ENCODE measurements around the gene SND1.
"Not testable (repeated sequence)": the region's sequence is repeated elsewhere in the genome, so short reads cannot be mapped to it uniquely, and the experiment has no call there.

Gene SND1

GRCh38 chr7:127895814-127896280, 243.9 kb downstream of the SND1 start:
- DNase-seq = peak in 2 of 3 donors; percentile 26 to 36

DNA sequence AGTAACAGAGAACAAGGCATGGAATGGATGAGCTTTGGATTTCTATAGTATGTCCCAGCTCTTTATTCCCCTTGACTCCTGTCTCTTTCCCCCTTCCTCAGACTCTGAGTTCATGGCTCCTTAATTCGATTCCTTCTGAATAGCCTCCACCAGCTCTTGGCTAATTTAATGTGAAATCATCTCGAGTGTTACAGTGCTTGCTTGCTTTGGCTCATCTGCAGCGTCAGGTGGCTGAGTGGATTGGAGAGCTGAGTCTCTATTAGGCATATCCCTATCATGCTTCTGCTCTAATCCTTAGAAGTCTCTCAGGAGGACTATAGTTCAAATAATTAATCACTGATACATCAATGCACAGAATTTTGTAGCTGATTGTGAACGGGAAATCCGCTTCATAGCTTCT, 244.7 kb downstream of the SND1 start:
- DNase-seq = no peak

- DNase-seq = peak; percentile 80 to 88 (median 84)
Observed at GRCh38 chr7:127897704-127898454, 245.9 kb downstream of the SND1 start.

- peak; percentile 54 to 73 (median 61) for DNase-seq
Observed at GRCh38 chr7:127899411-127899810, 247.4 kb downstream of the SND1 start.

DNA sequence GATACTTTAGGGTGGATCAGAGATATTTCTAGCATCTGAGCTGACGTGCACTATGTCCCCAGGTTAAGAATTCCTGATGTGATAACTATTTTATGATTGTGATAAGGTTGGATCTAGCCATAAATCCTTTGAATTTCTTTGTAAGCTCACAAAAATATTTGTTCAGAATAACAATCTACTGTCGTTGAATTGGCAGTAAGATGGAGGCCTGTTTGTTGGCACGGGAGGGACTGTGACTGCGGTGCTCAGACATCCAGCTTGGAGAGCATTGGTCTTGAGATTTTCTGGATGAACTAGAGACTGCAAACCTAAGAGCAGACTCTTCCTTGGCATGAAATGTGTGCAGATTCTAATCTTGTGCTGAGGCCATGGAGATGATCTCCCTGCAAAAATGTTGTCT, 248.1 kb downstream of the SND1 start:
- no peak for DNase-seq

- no peak for DNase-seq
Observed at GRCh38 chr7:127900732-127901685, 249.0 kb downstream of the SND1 start.

DNA sequence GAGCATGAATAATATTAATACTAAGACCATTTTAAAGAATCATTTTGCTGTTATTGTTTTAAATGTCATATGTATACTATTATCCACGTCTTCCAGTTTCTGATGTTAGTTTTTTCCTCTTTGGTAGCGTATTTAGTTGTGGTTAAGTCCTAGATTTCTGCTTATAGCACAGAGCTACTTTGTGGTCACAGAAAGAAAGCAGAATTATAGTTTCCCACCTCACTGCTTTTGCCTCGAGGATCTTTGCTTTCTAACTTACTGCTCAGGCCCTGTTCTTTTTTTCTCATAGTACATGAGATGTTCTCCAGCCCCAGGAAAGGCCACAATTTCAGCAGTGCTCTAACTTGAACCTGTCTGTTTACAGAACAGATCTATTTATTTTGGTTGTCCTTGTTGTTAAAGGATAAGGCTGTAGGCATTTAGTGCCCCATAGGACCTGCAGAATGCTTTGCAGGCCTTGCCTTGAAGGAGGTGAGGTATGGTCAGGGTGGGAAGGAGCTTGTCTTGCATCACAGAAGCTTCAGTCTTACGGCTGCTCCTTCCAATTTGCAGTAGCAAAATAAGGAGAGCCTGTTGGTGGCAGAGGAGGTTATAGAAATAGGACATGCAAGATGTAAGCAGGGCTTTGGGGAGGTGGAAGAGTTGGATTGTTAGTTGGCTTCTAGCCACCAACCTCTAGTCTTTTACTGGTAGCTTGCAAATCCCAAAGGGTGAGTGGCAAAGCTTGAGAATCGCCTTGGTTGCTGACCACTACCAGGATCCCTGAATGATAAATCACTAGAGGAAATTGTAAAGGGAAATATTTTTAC, 250.1 kb downstream of the SND1 start:
- DNase-seq = no peak

- DNase-seq = not testable (repeated sequence)
Observed at GRCh38 chr7:127902753-127903152, 250.8 kb downstream of the SND1 start.

DNA sequence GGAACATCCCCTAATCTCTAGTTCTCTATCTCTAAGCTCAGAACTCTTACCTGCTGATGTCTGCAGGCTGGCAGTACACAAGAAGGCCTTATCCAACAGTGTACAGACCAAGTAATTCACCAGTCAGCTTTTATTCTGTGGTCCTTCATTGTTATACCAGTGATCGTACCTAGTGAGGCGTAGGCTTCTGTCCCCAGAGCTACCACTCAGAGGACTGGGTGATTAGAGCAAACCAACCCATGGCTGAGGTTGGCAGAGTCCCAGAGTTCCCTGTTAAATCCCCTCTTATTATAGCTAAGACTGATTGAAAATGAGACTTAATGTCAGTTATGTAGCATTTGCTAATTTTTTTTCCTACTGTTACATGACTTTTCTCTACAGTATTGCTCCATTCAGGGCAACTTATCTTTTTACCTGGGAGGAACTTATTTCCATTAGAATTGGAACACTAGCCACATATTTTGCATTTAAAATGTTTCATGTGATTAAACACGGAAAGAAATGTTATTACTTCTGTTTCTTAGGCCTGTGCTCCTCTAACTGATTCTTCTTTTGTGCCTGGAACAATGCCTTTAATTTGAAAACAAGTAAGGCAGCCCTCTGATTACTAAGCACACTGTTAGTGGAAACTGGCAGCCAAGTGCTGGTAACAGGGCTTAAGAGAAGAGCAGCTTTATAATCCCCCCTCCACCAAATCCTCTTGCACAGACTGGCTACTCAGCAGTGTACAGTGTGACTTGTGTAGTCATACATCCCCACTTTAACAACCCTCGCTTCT, 252.1 kb downstream of the SND1 start:
- no peak for DNase-seq

DNA sequence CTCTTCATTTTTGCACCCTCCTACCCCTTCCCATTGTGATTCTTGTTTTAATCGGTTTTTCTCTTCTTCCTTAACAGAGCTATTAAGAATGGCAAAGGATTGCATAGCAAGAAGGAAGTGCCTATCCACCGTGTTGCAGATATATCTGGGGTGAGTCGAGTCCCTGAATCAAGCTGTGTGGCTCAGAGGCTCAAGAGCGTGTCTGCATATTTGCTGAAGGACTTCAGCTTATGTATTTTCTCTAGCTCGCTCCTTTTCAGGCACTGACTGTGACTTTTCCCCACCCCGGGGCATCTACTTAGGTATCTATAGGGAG, 252.6 kb downstream of the SND1 start:
- peak in 2 of 3 donors; percentile 34 to 41 for DNase-seq

GRCh38 chr7:127905021-127905420, 253.0 kb downstream of the SND1 start:
- DNase-seq = peak in 2 of 3 donors; percentile 26 to 38

DNA sequence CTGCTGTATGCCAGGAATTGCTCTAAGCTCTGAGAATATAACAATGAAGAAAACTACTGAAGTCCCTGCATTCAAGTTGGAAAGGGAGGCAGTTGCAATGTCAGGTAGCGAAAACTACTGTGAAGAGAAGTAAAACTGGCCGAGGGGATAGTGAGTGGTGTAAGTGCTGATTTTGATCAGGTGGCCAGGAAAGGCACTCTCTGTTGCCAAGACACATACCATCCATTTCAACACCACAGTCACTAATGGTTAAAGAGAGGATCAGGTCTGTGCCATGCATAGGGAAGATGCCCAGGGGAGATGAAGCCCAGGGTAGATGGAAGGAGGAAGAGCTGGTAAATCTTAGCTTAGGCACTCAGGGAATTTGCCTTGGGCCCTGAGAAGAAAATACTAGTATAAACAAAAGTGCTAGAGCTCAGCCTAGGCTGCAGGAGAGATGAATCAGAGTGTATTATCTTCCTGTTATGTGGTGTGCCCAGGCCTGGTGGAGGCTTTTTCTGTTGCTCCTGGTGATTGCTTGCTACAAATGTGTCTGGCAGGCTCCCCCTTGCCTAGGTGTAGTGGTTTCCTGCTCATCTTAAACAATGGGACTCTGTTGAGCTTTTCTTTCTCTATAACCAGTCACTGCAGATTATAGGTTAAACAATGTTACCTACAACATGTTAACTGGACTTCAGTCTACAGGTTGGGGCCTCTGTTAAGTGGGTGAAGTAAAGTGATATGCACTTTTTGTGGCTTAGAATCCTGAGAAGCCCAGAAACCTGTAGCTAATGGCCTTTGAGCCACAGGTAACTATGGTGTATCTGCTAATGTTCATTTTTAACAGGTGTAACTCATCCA, 253.7 kb downstream of the SND1 start:
- no peak for DNase-seq

- DNase-seq = no peak
Observed at GRCh38 chr7:127907110-127908040, 255.4 kb downstream of the SND1 start.

- DNase-seq = no peak
Observed at GRCh38 chr7:127908430-127909258, 256.6 kb downstream of the SND1 start.

- DNase-seq = no peak
Observed at GRCh38 chr7:127909424-127910152, 257.6 kb downstream of the SND1 start.

GRCh38 chr7:127910670-127911069, 258.7 kb downstream of the SND1 start:
- no peak for DNase-seq

GRCh38 chr7:127911968-127912511, 260.0 kb downstream of the SND1 start:
- no peak for DNase-seq

DNA sequence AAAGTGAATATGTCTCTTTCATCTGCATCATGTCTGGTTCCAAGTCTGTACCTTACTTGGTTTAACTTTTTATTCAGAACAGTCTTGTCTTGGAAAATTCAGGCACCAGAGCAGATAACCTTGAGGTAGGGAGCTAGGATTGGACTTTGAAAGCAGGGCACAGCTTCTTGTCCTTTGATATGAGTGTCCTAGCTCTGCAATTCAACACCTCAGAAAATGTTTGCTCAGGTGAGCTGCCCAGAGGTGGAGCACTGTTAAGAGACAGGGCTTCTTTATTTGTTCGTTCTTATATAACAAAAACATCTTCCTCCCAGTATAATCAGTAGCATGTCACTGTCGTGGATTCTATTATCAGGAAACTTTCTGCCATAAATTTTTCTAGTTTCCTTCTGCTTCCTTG, 260.9 kb downstream of the SND1 start:
- no peak for DNase-seq

Data from suppressor macrophage treated with lipopolysaccharide for 1 hour (primary cell).